AG09309 (cell line): ENCODE data around the gene RHOB.

Experiments used
- DNase-seq: peaks from one replicate; pipeline ENCODE4 v3.0.0-alpha.2; 2010; ENCODE audit warnings: low read depth
- H3K4me3 ChIP-seq: 2 replicates; pipeline ENCODE4 v1.5.1; 2011; ENCODE audit warnings: mild to moderate bottlenecking, low read depth, low read length, moderate library complexity; ENCODE audit not compliant: control insufficient read depth
- TF ChIP-seq, protein P1 (sequence below): IDR thresholded peaks from 2 replicates; pipeline ENCODE4 v1.5.1; 2011; ENCODE audit warnings: mild to moderate bottlenecking, low read depth, low read length, inconsistent platforms; ENCODE audit not compliant: insufficient read depth, control insufficient read depth; ENCODE audit errors: missing control alignments

RHOB gene

DNA sequence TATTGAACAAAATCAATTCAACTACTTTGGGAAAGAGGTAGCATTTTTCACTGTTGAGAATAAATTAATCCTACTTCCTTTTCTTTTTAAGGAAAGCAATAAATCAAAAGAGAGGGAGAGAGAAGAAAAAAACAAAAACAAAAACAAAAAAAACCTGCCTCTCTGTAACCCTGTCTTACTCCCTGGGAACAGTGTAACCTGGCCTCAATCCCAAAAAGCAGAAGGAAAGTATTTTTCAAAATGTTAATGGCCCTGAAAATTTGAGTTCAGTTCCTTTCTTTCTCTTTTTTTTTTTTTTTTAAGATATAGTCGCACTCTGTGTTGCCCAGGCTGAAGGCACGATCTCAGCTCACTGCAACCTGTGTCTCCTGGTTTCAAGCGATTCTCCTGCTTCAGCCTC lies 35.9 kb downstream of the RHOB start:
- TF ChIP-seq, protein P1, sequence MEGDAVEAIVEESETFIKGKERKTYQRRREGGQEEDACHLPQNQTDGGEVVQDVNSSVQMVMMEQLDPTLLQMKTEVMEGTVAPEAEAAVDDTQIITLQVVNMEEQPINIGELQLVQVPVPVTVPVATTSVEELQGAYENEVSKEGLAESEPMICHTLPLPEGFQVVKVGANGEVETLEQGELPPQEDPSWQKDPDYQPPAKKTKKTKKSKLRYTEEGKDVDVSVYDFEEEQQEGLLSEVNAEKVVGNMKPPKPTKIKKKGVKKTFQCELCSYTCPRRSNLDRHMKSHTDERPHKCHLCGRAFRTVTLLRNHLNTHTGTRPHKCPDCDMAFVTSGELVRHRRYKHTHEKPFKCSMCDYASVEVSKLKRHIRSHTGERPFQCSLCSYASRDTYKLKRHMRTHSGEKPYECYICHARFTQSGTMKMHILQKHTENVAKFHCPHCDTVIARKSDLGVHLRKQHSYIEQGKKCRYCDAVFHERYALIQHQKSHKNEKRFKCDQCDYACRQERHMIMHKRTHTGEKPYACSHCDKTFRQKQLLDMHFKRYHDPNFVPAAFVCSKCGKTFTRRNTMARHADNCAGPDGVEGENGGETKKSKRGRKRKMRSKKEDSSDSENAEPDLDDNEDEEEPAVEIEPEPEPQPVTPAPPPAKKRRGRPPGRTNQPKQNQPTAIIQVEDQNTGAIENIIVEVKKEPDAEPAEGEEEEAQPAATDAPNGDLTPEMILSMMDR, result no peak
- no peak for DNase-seq
- H3K4me3 ChIP-seq, result no peak overlapping the region

DNA sequence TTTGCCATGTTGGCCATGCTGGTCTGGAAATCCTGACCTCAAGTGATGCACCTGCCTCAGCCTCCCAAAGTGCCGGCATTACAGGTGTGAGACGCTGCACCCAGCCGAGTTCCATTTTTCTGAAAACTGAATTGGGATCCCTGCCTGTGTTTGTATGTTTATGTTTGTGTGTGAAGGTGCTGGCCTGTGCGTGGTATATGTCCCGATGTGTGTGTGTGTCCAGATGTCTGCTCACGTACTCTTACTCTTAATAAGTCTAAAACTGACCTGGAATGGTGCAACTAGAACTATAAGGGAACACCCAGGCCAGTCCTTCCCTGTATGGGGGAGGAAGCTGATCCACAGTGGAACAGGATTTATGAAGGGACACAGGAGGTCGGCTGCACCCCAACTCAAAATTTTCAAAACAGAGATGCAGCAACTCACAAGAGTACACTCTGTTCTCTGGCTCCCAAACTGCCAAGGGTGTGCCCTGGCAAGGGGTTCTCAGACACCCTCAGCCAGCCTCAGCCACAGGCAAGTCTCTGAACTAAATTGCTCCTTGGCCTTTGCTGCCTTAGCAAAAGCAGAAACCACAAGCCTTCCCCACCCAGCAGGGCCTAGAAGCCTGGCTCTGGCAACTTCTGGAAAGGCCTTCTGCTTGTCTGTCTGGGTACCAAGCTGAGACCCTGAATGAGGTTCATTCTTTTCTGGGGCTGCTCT lies 36.5 kb downstream of the RHOB start:
- DNase-seq, result no peak
- TF ChIP-seq, protein P1, result no peak
- H3K4me3 ChIP-seq, result no peak overlapping the region

DNA sequence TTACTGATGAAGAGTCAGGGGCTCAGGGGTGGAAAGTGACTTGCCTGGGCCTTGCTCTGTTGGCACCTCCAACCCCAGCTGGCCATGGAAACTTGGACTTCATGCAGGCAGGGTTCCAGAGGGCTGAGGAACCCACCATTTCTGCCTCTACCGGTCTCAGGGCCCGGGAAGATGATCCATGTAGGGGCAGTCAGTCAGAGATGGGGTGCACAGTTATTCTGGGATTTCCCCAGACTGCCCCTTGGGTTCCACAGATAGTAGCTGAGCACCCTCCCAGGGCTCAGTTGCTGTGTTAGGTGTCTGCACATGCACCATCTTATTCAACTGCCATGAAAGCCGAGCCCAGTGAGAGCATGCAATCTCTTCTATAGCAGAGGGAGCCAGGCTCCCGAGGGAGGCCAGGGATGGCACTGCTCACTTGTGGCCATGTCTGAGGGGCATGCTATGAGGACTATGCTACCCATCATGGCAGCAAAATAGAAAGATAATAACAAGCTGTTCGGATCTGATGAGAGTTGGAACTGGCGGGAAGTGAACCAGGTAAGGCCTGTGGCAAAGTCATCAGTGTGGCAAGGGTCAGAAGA lies 37.3 kb downstream of the RHOB start:
- TF ChIP-seq, protein P1, result no peak
- no peak for DNase-seq
- H3K4me3 ChIP-seq, result no peak overlapping the region

DNA sequence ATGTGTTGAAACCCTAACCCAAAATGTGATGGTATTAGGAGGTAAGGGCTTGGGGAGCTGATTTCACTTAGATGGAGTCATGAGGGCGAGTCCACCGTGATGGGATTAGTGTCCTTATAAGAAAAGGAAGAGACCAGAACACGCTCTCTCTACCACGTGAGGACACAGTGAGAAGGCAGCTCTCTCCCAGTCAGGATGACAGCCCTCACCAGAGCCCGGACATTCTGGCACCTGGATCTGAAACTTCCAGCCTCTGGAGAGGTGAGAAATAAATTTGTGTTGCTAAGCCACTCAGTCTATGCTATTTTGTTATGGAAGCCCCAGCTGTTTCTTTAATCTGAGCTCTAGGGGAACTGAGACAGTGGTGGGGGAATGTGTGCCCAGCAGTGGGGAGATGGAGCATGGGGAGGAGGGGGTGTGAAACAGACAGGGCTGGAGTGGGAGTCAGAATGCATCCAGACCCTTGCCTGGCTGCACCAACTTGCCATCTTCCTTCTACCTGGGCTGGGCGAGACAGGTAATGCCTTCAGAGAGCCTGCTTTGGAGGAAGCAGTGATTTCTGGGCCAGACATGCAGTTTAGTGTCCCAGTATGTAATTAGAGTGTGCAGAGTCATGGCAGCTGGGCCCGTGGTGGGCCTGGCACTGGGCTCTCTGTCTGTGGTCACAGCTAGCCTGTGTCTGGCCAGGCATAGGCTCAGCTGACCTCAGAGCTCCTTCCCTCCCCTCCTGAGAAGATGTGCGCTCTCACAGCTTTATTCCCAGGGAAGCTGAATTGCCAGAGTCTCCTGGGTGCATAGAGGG lies 38.1 kb downstream of the RHOB start:
- DNase-seq, result no peak
- H3K4me3 ChIP-seq, result no peak overlapping the region
- TF ChIP-seq, protein P1, result no peak

DNA sequence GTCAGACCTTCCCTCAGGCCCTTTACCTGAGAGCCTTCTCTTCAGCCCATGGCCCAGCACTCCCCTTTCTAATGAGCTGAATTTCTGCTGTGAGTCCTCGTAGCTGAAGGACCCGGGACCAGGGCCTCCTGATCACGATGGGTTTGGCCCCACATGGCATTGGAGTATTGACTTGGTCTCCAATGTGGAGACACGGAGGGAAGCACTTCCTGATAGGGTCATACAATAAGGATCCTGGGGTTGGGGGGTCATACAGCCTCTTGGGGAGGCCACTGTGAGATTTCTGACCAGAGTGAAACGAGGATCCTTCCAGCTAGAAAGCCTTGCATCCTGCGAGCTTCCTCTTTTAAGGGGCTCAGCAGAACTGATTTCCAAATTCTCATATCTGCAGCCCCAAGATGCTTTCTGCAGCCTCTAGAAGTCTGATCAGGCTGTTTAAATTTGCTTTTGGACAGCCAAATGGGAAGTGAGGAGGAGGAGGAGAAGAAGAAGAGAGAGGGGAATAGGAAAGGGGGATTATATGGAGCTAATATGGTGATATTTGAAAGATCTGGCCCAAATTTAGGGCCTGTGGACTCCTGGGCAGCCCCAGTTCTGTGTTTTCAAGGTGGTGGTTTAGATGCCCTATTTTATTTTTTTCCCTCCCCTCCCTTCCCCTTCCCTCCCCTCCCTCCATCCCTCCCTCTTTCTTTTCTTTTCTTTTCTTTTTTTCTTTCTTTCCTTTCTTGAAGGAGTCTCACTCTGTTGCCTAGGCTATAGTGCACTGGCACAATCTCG lies 38.9 kb downstream of the RHOB start:
- H3K4me3 ChIP-seq, result no peak overlapping the region
- TF ChIP-seq, protein P1, result no peak
- DNase-seq, result no peak

DNA sequence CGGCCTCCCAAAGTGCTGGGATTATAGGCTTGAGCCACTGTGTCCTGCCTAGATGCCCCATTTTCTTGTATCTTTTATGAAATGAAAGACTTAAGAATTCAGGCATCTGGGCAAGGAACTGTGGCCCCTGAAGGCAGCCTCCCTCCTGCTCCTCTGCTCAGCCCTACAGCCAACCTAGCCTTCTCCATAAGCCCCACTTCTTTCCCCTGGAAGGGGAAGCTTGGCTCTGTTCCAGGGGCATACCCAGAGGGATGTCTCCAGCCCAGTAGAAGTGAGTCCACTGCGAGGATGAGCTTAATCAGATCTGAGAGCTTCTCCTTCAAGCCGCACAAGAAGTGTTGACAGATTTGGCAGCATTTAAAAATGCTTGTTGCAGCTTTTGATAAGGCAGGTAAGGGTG lies 39.7 kb downstream of the RHOB start:
- DNase-seq, result no peak
- H3K4me3 ChIP-seq, result no peak overlapping the region
- TF ChIP-seq, protein P1, result no peak
